Heart left ventricle (tissue), 13 donors: ENCODE results near the gene SZRD1.

Source experiments
- CTCF ChIP-seq, 12 donors: fragments of 200-600 bp; sonication (generic) in 4 of 12; IDR thresholded peaks; one replicate each; pipeline versions ENCODE4 v1.5.0 to v1.8.0; 2018 to 2022; ENCODE audit warnings: antibody characterized with exemption in 12 of 12, mild to moderate bottlenecking in 5 of 12
- POLR2A ChIP-seq, 2 donors: fragments of 450-650 bp; IDR thresholded peaks; one replicate each; pipeline ENCODE4 v1.6.1; 2017; ENCODE audit warnings: antibody characterized with exemption in 2 of 2, mild to moderate bottlenecking in 2 of 2, moderate library complexity in 2 of 2
- donor health status: ischemic (EF 13 %, LVEDD 7.1; RV severe dilation, severe dysfunction).
- donor health status: DM: no; HTN: yes; CAD: no.
- donor health status: DM: no; HTN: no; CAD: no.
- donor health status: ischemic (EF 25% LVEDD 6.9; RV normal size, moderate dysfunction).
- donor health status: ischemic (EF 25% LVEDD 5.7; RV mildly dilated, moderate dysfunction).
- donor health status: ischemic (EF 35%, LVEDD 5.7; RV mildly dilated, moderate dysfunction).
- donor health status: nonischemic (EF 11% LVEDD 7.7; RV severe dilation, severe dysfunction).
- donor health status: DM: yes; HTN: yes; CAD: no.
- donor health status: PGD.
- donor health status: ischemic (EF 29% LVEDD 5.4; RV normal size, mild dysfunction).
- donor health status: nonischemic (EF 23%, LVEDD 6.1; RV moderate dilation, normal function).

DNA sequence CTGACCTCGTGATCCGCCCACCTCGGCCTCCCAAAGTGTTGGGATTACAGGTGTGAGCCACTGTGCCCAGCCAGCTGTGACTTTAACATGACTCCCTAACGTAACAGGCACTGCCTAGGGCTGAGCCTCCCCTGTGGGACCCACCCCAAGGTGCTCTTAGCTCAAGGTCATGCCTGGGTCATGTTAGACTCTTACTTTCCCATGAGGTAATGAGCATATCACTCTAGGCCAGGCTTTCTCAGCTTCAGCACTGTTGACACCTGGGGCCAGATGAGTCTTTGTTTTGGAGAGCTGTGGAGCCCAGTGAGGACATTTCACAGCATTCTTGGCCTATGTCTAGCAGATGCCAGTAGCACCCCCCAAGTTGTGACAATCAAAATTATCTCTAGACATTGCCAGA, 78.0 kb downstream of the SZRD1 start:
- TF ChIP-seq CTCF (IDR thresholded peaks at IDR 0.05) (no peak), POLR2A (IDR thresholded peaks at IDR 0.05) (no peak)
